Left lung (tissue), 10 donors: ENCODE data around the gene FRY. TPM values are rescaled to one million over a fixed set of nuclear protein-coding genes. Genes with fewer than 3 reads are reported as not detected.

ENCODE experiments used
- ATAC-seq: fragments of 200-7000 bp; cut with Tn5 transposase; one replicate; pipeline ENCODE4 v1.9.1; 2020; ENCODE audit warnings: moderate library complexity
- DNase-seq, 4 donors: peaks; one replicate each; pipeline ENCODE4 v3.0.0-alpha.2; 2013 to 2020
- H3K27ac ChIP-seq, 2 donors: fragments of 200-600 bp; sonication (generic) in 1 of 2; one replicate each; pipeline versions ENCODE4 v1.5.0 to v1.8.0; 2020 to 2021
- H3K27me3 ChIP-seq, 2 donors: fragments of 200-600 bp; sonication (generic) in 1 of 2; one replicate each; pipeline versions ENCODE4 v1.5.0 to v1.8.0; 2020 to 2021
- H3K36me3 ChIP-seq, 2 donors: fragments of 200-600 bp; sonication (generic) in 1 of 2; one replicate each; pipeline versions ENCODE4 v1.5.0 to v1.8.0; 2020 to 2021
- H3K4me1 ChIP-seq, 2 donors: fragments of 200-600 bp; one replicate each; pipeline ENCODE4 v1.8.0; 2021
- H3K4me3 ChIP-seq, 2 donors: fragments of 200-600 bp; sonication (generic) in 1 of 2; one replicate each; pipeline versions ENCODE4 v1.5.0 to v1.8.0; 2020 to 2021; ENCODE audit warnings: mild to moderate bottlenecking in 1 of 2
- H3K9me3 ChIP-seq, 2 donors: fragments of 200-600 bp; sonication (generic) in 1 of 2; one replicate each; pipeline versions ENCODE4 v1.5.0 to v1.8.0; 2020 to 2021
- intact Hi-C, 2 donors: fragments of 100-400 bp; cut with DNase I; formaldehyde crosslinking; loops; one replicate each; pipeline versions ENCODE4 v1.11.2 to v1.14.2; 2022
- polyA plus RNA-seq, 6 donors: library from polyadenylated mRNA; unstranded; fragments of 120-200 nt; gene quantifications; one replicate each; pipeline ENCODE4 v1.2.1, GENCODE V29; 2013; ENCODE audit not compliant: insufficient read length in 6 of 6
- total RNA-seq, 2 donors: library from RNA; stranded (reverse); fragmentation: NEBNext Ultra II Directional; extraction: Animal tissue kit (Norgen Biotek cat#: 25700); gene quantifications; one replicate each; pipeline ENCODE4 v1.2.1, GENCODE V29; 2021
- TF ChIP-seq, protein P1 (sequence below), 2 donors: fragments of 200-600 bp; sonication (generic) in 1 of 2; IDR thresholded peaks; one replicate each; pipeline versions ENCODE4 v1.5.0 to v1.8.0; 2021; ENCODE audit warnings: antibody characterized with exemption in 2 of 2
- donor health status: DM: no; HTN: yes; CAD: no.
- donor health status: DM: no; HTN: no; CAD: no.

Gene FRY
- total and polyA plus RNA-seq, 8 donors: 41.6 to 53.4 (median 49.2) TPM

DNA sequence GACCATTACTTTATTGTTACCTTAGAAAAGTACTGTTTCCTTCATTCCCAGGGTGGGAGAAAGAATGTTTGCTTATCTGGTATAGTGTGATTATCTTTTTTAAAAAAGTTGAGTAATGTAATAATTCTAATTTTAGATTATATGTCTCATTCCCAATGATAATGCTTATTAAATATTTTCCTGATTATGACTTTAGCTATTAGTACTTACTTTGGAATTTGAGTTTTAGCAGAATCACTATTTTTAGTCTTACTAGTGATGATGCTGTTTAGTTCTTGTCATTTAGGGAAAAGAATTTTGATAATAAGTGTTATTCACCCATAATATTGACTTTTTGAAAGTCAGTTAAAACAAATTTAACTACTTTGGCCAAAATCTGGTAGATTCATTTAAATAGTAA lies 95.2 kb downstream of the FRY start:
- intact Hi-C loops: no loop called here
- ATAC-seq: no peak
- H3K9me3 ChIP-seq: peaks cover 0 to 3% of the 10 kb centered on the region in 2 donors
- H3K36me3 ChIP-seq: no peaks in the 10 kb centered on the region
- DNase-seq: no peak
- TF ChIP-seq, protein P1, sequence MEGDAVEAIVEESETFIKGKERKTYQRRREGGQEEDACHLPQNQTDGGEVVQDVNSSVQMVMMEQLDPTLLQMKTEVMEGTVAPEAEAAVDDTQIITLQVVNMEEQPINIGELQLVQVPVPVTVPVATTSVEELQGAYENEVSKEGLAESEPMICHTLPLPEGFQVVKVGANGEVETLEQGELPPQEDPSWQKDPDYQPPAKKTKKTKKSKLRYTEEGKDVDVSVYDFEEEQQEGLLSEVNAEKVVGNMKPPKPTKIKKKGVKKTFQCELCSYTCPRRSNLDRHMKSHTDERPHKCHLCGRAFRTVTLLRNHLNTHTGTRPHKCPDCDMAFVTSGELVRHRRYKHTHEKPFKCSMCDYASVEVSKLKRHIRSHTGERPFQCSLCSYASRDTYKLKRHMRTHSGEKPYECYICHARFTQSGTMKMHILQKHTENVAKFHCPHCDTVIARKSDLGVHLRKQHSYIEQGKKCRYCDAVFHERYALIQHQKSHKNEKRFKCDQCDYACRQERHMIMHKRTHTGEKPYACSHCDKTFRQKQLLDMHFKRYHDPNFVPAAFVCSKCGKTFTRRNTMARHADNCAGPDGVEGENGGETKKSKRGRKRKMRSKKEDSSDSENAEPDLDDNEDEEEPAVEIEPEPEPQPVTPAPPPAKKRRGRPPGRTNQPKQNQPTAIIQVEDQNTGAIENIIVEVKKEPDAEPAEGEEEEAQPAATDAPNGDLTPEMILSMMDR (IDR thresholded peaks at IDR 0.05): no peak
- H3K27me3 ChIP-seq: no peaks in the 10 kb centered on the region
- peaks cover 0 to 18% of the 10 kb centered on the region in 2 donors for H3K4me1 ChIP-seq
- no peak overlapping the region for H3K27ac ChIP-seq
- no peak overlapping the region for H3K4me3 ChIP-seq

DNA sequence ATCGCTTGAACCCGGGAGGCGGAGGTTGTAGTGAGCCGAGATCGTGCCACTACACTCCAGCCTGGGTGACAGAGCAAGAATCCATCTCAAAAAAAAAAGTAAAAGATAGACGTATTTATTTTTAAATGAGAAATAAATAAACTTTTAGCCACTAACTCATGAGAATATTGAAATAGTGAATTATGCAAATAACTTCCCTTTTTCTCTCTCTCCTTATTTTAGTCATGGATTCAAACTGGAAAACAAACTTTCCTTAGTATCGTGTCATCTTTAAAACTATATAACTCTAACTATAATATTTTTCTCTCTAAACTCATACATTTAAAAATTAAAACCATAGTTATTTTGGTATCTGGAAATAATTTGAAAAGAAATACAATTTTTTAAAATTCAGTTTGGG lies 96.1 kb downstream of the FRY start:
- no peaks in the 10 kb centered on the region for H3K9me3 ChIP-seq
- H3K27me3 ChIP-seq: no peaks in the 10 kb centered on the region
- intact Hi-C loops: no loop called here
- no peaks in the 10 kb centered on the region for H3K36me3 ChIP-seq
- no peak overlapping the region for H3K4me3 ChIP-seq
- DNase-seq: no peak
- no peak for ATAC-seq
- peaks cover 0 to 18% of the 10 kb centered on the region in 2 donors for H3K4me1 ChIP-seq
- H3K27ac ChIP-seq: no peak overlapping the region
- TF ChIP-seq, protein P1 (IDR thresholded peaks at IDR 0.05): no peak

DNA sequence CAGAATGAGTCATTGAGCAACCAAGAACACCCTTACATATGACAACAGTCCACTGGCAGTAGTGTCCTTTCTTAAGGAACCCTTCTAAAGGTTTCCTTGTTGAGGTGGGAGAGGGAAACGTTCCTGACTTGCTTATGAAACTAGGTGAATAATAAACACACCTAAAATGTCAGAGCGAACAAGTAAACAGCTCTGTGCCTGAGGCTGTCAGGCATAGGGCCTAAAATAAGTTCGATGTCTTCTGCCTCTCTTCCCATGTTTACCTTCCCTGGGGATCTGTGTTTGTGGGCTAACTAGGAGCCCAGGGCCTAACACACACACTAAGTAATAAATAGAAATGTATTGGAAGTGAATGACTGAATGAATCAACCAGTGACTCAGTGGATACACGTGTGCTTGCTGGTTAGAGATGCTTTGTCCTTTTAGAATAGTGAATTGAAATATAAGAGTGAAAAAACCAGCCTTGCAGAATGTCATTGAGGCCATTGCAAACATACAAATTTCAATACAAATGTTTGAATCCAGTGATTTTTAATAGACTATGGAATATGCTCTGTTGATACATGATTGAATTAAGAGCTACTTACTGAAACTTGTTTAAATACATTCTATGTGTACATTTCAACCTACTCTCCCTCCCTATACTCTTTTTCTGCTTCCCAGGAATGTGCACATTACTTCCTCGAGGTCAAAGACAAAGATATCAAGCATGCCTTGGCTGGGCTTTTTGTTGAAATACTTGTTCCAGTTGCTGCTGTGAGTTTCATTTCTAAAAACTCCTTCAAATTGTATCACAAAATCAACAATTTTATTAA lies 102.9 kb downstream of the FRY start:
- TF ChIP-seq, protein P1 (IDR thresholded peaks at IDR 0.05): no peak
- Histone ChIP-seq H3K27ac (peak overlapping the region in 1 of 2 donors; percentile 4), H3K27me3 (no peaks in the 10 kb centered on the region), H3K36me3 (peaks cover 0 to 19% of the 10 kb centered on the region in 2 donors), H3K4me1 (no peaks in the 10 kb centered on the region), H3K4me3 (no peak overlapping the region), H3K9me3 (no peaks in the 10 kb centered on the region)
- intact Hi-C loops: no loop called here
- no peak for ATAC-seq
- DNase-seq: peak in 1 of 4 donors; percentile 28

DNA sequence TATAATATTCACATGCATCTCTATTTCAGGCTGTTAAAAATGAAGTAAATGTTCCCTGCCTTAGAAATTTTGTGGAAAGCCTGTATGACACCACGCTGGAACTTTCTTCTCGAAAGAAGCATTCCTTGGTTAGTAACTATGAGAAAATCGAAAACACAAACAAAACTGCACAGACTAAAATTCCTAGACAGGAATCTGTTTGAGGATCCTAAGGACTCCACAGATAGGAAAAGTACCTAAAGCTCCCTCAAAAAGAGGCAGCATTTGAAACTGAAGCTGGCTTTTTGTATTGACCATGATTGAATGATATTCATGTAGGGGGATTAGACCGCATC lies 103.4 kb downstream of the FRY start:
- no peak for ATAC-seq
- H3K4me3 ChIP-seq: no peak overlapping the region
- H3K27me3 ChIP-seq: no peaks in the 10 kb centered on the region
- no peaks in the 10 kb centered on the region for H3K9me3 ChIP-seq
- no peaks in the 10 kb centered on the region for H3K4me1 ChIP-seq
- DNase-seq: no peak
- H3K27ac ChIP-seq: peak overlapping the region in 1 of 2 donors; percentile 4
- TF ChIP-seq, protein P1 (IDR thresholded peaks at IDR 0.05): no peak
- intact Hi-C loops: no loop called here
- H3K36me3 ChIP-seq: peaks cover 0 to 19% of the 10 kb centered on the region in 2 donors

DNA sequence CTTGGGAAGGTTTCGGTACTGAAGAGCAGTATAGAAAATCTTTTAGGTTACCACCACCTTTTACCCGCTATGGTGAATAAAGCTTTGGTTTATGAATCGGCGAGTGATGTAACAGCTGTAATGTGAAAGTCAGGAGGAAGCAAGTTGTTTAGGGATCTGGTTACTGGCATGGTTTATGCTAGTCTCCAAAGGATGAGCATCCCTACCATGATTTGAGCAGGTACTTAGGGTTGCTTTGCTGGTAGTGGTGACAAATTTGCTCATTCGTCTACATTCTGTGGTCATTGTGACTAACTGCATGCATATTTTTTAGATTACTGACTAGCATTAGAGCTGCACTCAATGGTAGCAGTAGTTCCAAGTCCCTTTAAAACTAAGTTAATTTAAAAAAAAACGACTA lies 104.1 kb downstream of the FRY start:
- intact Hi-C loops: no loop called here
- Histone ChIP-seq H3K4me3 (no peak overlapping the region), H3K27ac (peak overlapping the region in 1 of 2 donors; percentile 4), H3K4me1 (no peaks in the 10 kb centered on the region), H3K9me3 (no peaks in the 10 kb centered on the region), H3K27me3 (no peaks in the 10 kb centered on the region), H3K36me3 (peaks cover 0 to 19% of the 10 kb centered on the region in 2 donors)
- ATAC-seq (no peak), DNase-seq (no peak)
- TF ChIP-seq, protein P1 (IDR thresholded peaks at IDR 0.05): no peak
